Kidney (tissue), 14 donors: ENCODE data around the gene GSK3A. TPM values are rescaled to one million over a fixed set of nuclear protein-coding genes. Genes with fewer than 3 reads are reported as not detected.
A peak's percentile ranks its signal among the peaks of the same experiment; 100 is the strongest.

Source experiments
- DNase-seq, 5 donors: peaks; one replicate each; pipeline ENCODE4 v3.0.0-alpha.2; 2013 to 2020
- FAIRE-seq: peaks from 2 replicates; lab custom pipeline; 2012; peaks lifted over from hg19 to GRCh38; lab: Jason Lieb, UNC
- H3K27ac ChIP-seq, 2 donors: one replicate each; pipeline ENCODE4 v1.7.0; 2013; ENCODE audit warnings: low read depth in 2 of 2, low read length in 2 of 2, inconsistent platforms in 1 of 2
- H3K27me3 ChIP-seq: one replicate; pipeline ENCODE4 v1.7.1; 2013; ENCODE audit warnings: low read length, inconsistent platforms; ENCODE audit not compliant: control insufficient read depth, insufficient read depth
- H3K36me3 ChIP-seq, 3 donors: one replicate each; pipeline versions ENCODE4 v1.7.0 to v1.7.1; 2013; ENCODE audit warnings: low read length in 3 of 3, control low read depth in 1 of 3, inconsistent platforms in 1 of 3; ENCODE audit not compliant: insufficient read depth in 3 of 3, control insufficient read depth in 2 of 3
- H3K4me1 ChIP-seq, 3 donors: one replicate each; pipeline versions ENCODE4 v1.7.0 to v1.7.1; 2013; ENCODE audit warnings: low read length in 3 of 3, inconsistent platforms in 1 of 3, low read depth in 1 of 3; ENCODE audit not compliant: control insufficient read depth in 2 of 3, insufficient read depth in 2 of 3
- H3K4me3 ChIP-seq, 3 donors: one replicate each; pipeline versions ENCODE4 v1.7.0 to v1.8.1; 2013; ENCODE audit warnings: low read length in 3 of 3, control low read depth in 1 of 3, inconsistent platforms in 1 of 3
- H3K9ac ChIP-seq, 3 donors: one replicate each; pipeline versions ENCODE4 v1.7.0 to v1.7.1; 2013; ENCODE audit warnings: low read length in 3 of 3, control low read depth in 1 of 3, inconsistent platforms in 1 of 3
- H3K9me3 ChIP-seq, 3 donors: one replicate each; pipeline versions ENCODE4 v1.7.0 to v1.7.1; 2013; ENCODE audit warnings: low read length in 3 of 3, control low read depth in 1 of 3, inconsistent platforms in 1 of 3; ENCODE audit not compliant: control insufficient read depth in 2 of 3, insufficient read depth in 1 of 3
- intact Hi-C: fragments of 100-400 bp; cut with DNase I; formaldehyde crosslinking; loops from one replicate; pipeline ENCODE4 v1.11.1; 2022
- polyA plus RNA-seq: library from polyadenylated mRNA; stranded (reverse); fragments of 350-450 nt; fragmentation: Illumina TruSeq; extraction: RNeasy Lipid Tissue Mini Kit (QIAGEN cat#74804); gene quantifications from one replicate; pipeline ENCODE4 v1.2.3, GENCODE V29; 2014; ENCODE audit warnings: low read depth, low replicate concordance; ENCODE audit not compliant: insufficient read depth
- total RNA-seq: library from RNA; stranded (reverse); fragmentation: NEBNext Ultra II Directional; extraction: Animal tissue kit (Norgen Biotek cat#: 25700); gene quantifications from one replicate; pipeline ENCODE4 v1.2.1, GENCODE V29; 2021
- TF ChIP-seq, protein P1 (sequence below): IDR thresholded peaks from 3 replicates; pipeline ENCODE4 v1.5.1; 2012; ENCODE audit warnings: mild to moderate bottlenecking, moderate library complexity, borderline replicate concordance; ENCODE audit not compliant: insufficient read depth; ENCODE audit errors: extremely low read depth
- donor health status: control.
- donor health status: control.
- donor health status: control.
- donor health status: control.
- donor health status: control.
- donor health status: DM: yes; HTN: yes; CAD: no.
- donor health status: Normal renal cell carcinoma (clear cell type).

GSK3A gene
- total and polyA plus RNA-seq, 2 donors from 2014 or later: 39.2 to 57.3 TPM

DNA sequence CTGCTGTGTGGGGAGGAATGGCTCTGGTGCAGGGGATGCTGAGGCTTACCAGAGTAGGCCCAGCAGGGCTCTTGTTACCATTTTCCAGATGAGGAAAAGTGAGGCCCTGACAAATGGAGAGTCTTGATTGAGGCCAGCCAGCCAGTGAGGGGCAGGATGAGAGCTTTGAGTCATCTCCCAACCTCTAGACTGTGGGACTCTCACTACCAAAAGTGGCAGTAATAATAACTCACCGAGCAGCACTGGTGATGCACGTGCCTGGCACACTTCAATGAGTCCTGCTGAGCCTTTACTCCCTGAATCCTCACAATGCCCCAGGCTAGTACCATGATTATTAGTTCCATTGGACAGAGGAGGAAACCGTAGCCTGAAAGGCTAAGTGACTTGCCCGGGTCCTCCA is 34.4 kb upstream of the GSK3A start:
- H3K36me3 ChIP-seq: peaks cover 0 to 17% (median 6%) of the 10 kb centered on the region in 3 donors
- TF ChIP-seq, protein P1, sequence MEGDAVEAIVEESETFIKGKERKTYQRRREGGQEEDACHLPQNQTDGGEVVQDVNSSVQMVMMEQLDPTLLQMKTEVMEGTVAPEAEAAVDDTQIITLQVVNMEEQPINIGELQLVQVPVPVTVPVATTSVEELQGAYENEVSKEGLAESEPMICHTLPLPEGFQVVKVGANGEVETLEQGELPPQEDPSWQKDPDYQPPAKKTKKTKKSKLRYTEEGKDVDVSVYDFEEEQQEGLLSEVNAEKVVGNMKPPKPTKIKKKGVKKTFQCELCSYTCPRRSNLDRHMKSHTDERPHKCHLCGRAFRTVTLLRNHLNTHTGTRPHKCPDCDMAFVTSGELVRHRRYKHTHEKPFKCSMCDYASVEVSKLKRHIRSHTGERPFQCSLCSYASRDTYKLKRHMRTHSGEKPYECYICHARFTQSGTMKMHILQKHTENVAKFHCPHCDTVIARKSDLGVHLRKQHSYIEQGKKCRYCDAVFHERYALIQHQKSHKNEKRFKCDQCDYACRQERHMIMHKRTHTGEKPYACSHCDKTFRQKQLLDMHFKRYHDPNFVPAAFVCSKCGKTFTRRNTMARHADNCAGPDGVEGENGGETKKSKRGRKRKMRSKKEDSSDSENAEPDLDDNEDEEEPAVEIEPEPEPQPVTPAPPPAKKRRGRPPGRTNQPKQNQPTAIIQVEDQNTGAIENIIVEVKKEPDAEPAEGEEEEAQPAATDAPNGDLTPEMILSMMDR: no peak
- no peak for DNase-seq
- intact Hi-C loops: no loop called here
- no peak overlapping the region for H3K4me3 ChIP-seq
- no peak overlapping the region for H3K27ac ChIP-seq
- no peak for FAIRE-seq
- no peaks in the 10 kb centered on the region for H3K27me3 ChIP-seq
- peak overlapping the region in 1 of 3 donors; percentile 34 for H3K9ac ChIP-seq
- peaks cover 0 to 28% (median 25%) of the 10 kb centered on the region in 3 donors for H3K4me1 ChIP-seq
- H3K9me3 ChIP-seq: no peaks in the 10 kb centered on the region

DNA sequence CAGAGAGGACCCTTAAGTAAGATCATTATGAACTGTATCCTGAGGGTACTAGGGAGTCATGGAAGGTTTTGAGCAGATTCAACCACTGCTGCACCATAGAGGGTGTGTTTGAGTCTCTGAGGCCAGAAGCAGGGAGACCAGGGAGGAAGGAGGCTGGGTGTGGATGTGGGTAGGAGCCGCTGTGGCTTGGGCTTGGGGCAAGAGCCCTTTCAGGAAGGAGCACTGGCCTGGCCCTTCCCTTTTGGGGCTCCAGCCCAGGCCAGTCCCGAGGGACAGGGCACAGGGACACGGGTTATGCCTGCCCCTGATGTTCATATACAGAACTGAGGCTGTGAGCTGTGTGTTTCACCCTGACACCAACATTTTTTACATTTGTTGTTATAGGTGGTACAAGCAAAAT is 33.9 kb upstream of the GSK3A start:
- no peaks in the 10 kb centered on the region for H3K27me3 ChIP-seq
- intact Hi-C loops: no loop called here
- H3K27ac ChIP-seq: no peak overlapping the region
- no peaks in the 10 kb centered on the region for H3K9me3 ChIP-seq
- H3K4me3 ChIP-seq: no peak overlapping the region
- H3K4me1 ChIP-seq: peaks cover 0 to 27% (median 23%) of the 10 kb centered on the region in 3 donors
- TF ChIP-seq, protein P1: no peak
- peaks cover 0 to 17% (median 6%) of the 10 kb centered on the region in 3 donors for H3K36me3 ChIP-seq
- no peak overlapping the region for H3K9ac ChIP-seq
- FAIRE-seq (no peak), DNase-seq (no peak)

DNA sequence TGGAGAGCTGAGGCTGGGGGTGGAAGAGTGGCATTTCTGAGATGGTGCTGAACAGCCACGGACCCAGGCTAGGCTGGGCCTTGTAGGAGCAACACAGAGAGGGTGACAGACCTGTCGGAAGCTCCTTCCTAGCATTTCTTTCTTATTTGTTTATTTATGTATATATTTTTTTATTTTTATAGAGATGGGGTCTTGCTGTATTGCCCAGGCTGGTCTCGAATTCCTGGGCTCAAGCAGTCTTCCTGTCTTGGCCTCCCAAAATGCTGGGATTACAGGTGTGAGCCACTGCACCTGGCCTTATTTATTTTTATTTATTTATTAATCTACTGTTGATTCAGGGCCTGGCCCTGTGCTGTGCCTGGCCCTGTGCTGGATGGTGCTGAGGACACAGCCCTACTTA is 33.1 kb upstream of the GSK3A start:
- H3K36me3 ChIP-seq: peaks cover 0 to 17% (median 6%) of the 10 kb centered on the region in 3 donors
- no peak overlapping the region for H3K9ac ChIP-seq
- H3K4me3 ChIP-seq: no peak overlapping the region
- TF ChIP-seq, protein P1: no peak
- intact Hi-C loops: no loop called here
- no peak overlapping the region for H3K27ac ChIP-seq
- FAIRE-seq: no peak
- no peak for DNase-seq
- peaks cover 0 to 32% (median 27%) of the 10 kb centered on the region in 3 donors for H3K4me1 ChIP-seq
- no peaks in the 10 kb centered on the region for H3K27me3 ChIP-seq
- no peaks in the 10 kb centered on the region for H3K9me3 ChIP-seq

DNA sequence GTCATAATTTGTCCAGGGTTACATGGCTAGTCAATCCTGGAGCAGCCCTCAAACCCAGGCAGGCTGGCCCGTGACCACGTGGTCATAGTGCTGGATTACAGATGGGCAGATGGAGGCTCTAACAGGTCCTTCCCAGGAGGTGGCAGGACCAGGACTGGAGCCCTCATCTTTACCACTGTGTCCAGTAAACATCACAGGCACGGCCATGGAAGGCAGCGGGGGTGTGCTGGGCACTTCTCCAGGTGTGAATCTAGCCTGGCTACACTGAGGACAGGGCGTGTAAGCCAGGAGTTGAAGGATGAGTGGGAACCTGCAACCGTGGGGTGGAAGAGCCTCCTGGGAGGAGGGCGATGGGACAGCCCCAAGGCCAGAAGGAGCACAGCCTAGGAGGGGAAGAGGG is 32.7 kb upstream of the GSK3A start:
- DNase-seq: no peak
- no peaks in the 10 kb centered on the region for H3K9me3 ChIP-seq
- no peak for FAIRE-seq
- TF ChIP-seq, protein P1: no peak
- intact Hi-C loops: no loop called here
- H3K4me3 ChIP-seq: no peak overlapping the region
- no peak overlapping the region for H3K27ac ChIP-seq
- H3K4me1 ChIP-seq: peaks cover 0 to 35% (median 27%) of the 10 kb centered on the region in 3 donors
- no peaks in the 10 kb centered on the region for H3K27me3 ChIP-seq
- H3K9ac ChIP-seq: no peak overlapping the region
- H3K36me3 ChIP-seq: peaks cover 0 to 17% (median 6%) of the 10 kb centered on the region in 3 donors
